Measurements from ENCODE around the gene ZNF682. TPM values are rescaled to one million over a fixed set of nuclear protein-coding genes. Genes with fewer than 3 reads are reported as not detected.

The ZNF682 gene
- total RNA-seq, result 25.0 TPM

GRCh38 chr19:20039203-20039723, at the start of gene ZNF682:
ZNF682 (minus strand) TSS chr19:20039505; CDS start chr19:20039345, 160 bp downstream.

GRCh38 chr19:20077791-20078463, 38.6 kb upstream of the ZNF682 start, which contains the start of gene ZNF90:
ZNF90 (plus strand) TSS chr19:20078000; CDS start chr19:20078133, 133 bp downstream.

Small RNA genes within 50 kb of the gene (small RNA-seq; reads per million reads assigned to genes)
- gene AC006539.3 (ENCODE audit: low replicate concordance), result not detected

Other genes starting within 250 kb of the ZNF682 start
- gene ZNF506, start 217.8 kb downstream of the ZNF682 start, total RNA-seq, result 106 TPM
- 52.6 TPM for gene ZNF253, start 173.6 kb downstream of the ZNF682 start, total RNA-seq
- gene ZNF93, start 138.6 kb downstream of the ZNF682 start, total RNA-seq, result 33.2 TPM
- gene ZNF90, start 38.5 kb upstream of the ZNF682 start, total RNA-seq, result 7.5 TPM
- 16.9 TPM for gene ZNF486, start 127.7 kb upstream of the ZNF682 start, total RNA-seq